ENCODE data around the gene IQCH.

DNA sequence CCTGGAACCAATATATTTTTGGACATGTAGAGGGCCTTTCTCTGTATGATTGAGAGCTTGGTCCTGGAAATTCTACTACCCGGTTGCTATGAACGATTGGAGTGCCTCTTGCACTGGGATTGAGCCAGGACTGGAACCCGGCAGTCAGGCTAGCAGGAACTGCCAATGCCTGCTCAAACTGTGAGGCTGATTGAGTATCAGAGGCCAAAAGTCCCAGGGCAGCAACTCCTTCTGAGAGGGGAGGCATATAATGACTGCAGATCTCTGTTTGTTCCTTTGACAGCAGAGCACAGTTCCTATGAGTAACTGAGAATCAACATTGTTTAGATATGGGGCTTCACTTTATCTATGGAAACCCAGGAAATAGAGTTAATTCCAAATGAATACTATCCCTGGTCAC lies 12.9 kb downstream of the IQCH start:
- TF ChIP-seq, protein P1, sequence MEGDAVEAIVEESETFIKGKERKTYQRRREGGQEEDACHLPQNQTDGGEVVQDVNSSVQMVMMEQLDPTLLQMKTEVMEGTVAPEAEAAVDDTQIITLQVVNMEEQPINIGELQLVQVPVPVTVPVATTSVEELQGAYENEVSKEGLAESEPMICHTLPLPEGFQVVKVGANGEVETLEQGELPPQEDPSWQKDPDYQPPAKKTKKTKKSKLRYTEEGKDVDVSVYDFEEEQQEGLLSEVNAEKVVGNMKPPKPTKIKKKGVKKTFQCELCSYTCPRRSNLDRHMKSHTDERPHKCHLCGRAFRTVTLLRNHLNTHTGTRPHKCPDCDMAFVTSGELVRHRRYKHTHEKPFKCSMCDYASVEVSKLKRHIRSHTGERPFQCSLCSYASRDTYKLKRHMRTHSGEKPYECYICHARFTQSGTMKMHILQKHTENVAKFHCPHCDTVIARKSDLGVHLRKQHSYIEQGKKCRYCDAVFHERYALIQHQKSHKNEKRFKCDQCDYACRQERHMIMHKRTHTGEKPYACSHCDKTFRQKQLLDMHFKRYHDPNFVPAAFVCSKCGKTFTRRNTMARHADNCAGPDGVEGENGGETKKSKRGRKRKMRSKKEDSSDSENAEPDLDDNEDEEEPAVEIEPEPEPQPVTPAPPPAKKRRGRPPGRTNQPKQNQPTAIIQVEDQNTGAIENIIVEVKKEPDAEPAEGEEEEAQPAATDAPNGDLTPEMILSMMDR (IDR thresholded peaks at IDR 0.05; ENCODE audit: low read length): no peak
- TF ChIP-seq EZH2phosphoT487 (IDR thresholded peaks at IDR 0.05; ENCODE audit: low read length): no peak
